ENCODE data around the gene ADAMTSL3. TPM values are rescaled to one million over a fixed set of nuclear protein-coding genes. Genes with fewer than 3 reads are reported as not detected.

Gene ADAMTSL3
- total RNA-seq, 2 donors from 2014 or later, result 12.2 to 21.2 TPM

DNA sequence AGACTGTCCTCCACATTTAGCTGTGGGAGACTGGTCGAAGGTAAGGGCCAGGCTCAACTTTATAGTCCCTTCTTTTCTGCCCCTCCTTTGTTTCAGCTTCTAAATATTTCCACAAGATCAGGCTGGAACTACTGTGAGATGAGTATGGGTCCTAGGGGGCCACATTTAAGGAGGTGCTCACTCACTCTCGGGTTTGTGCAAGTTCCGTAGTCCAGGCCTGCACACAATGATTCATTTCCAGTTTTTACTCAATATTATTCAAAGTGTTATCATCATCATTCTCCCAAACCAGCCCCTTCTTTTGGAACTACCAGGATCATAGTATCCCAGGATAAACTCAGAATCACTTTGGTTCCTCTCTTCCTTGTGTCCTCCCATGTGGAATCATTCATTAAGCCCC lies 289.1 kb downstream of the ADAMTSL3 start:
- no peak overlapping the region for H3K27ac ChIP-seq
- DNase-seq (ENCODE audit: low spot score), result no peak
- peaks cover 22% of the 10 kb centered on the region for H3K36me3 ChIP-seq
- no peaks in the 10 kb centered on the region for H3K9me3 ChIP-seq
- H3K4me3 ChIP-seq, result no peak overlapping the region
- TF ChIP-seq, protein P1, sequence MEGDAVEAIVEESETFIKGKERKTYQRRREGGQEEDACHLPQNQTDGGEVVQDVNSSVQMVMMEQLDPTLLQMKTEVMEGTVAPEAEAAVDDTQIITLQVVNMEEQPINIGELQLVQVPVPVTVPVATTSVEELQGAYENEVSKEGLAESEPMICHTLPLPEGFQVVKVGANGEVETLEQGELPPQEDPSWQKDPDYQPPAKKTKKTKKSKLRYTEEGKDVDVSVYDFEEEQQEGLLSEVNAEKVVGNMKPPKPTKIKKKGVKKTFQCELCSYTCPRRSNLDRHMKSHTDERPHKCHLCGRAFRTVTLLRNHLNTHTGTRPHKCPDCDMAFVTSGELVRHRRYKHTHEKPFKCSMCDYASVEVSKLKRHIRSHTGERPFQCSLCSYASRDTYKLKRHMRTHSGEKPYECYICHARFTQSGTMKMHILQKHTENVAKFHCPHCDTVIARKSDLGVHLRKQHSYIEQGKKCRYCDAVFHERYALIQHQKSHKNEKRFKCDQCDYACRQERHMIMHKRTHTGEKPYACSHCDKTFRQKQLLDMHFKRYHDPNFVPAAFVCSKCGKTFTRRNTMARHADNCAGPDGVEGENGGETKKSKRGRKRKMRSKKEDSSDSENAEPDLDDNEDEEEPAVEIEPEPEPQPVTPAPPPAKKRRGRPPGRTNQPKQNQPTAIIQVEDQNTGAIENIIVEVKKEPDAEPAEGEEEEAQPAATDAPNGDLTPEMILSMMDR (IDR thresholded peaks at IDR 0.05), result no peak
- H3K4me1 ChIP-seq, result no peaks in the 10 kb centered on the region
- no peaks in the 10 kb centered on the region for H3K27me3 ChIP-seq

GRCh38 chr15:83943849-83944404 lies 290.0 kb downstream of the ADAMTSL3 start:
- peaks cover 22% of the 10 kb centered on the region for H3K36me3 ChIP-seq
- H3K4me1 ChIP-seq, result no peaks in the 10 kb centered on the region
- no peaks in the 10 kb centered on the region for H3K9me3 ChIP-seq
- DNase-seq (ENCODE audit: low spot score), result no peak
- TF ChIP-seq, protein P1 (IDR thresholded peaks at IDR 0.05), result no peak
- no peak overlapping the region for H3K27ac ChIP-seq
- H3K27me3 ChIP-seq, result no peaks in the 10 kb centered on the region
- no peak overlapping the region for H3K4me3 ChIP-seq

- no peak for DNase-seq (ENCODE audit: low spot score)
- H3K27ac ChIP-seq, result no peak overlapping the region
- H3K9me3 ChIP-seq, result no peaks in the 10 kb centered on the region
- TF ChIP-seq, protein P1 (IDR thresholded peaks at IDR 0.05), result no peak
- no peaks in the 10 kb centered on the region for H3K4me1 ChIP-seq
- peaks cover 20% of the 10 kb centered on the region for H3K36me3 ChIP-seq
- no peaks in the 10 kb centered on the region for H3K27me3 ChIP-seq
- no peak overlapping the region for H3K4me3 ChIP-seq
Measured at GRCh38 chr15:83947156-83947555, 293.2 kb downstream of the ADAMTSL3 start.

DNA sequence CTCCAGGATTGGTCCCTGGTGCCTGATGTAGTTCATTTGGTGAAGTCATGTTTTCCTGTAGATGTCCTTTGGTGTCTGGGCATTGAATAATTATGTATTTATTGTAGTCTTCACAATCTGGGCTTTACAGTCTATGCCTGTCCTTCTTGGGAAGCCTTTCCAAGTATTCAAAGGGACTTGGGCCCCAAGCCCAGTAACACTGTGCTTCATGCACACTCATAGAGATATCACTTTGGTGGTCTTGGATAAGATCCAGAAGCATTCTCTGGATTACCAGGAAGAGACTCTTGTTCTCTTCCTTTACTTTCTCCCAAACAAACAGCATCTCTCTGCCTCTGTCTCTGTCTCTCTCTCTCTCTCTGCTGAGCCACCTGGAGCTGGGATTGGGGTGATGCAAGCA lies 300.6 kb downstream of the ADAMTSL3 start:
- Histone ChIP-seq H3K27me3 (no peaks in the 10 kb centered on the region), H3K27ac (no peak overlapping the region), H3K4me3 (no peak overlapping the region), H3K4me1 (no peaks in the 10 kb centered on the region), H3K9me3 (no peaks in the 10 kb centered on the region), H3K36me3 (peaks cover 9% of the 10 kb centered on the region)
- TF ChIP-seq, protein P1 (IDR thresholded peaks at IDR 0.05), result no peak
- no peak for DNase-seq (ENCODE audit: low spot score)

GRCh38 chr15:83955806-83956265 lies 301.9 kb downstream of the ADAMTSL3 start:
- H3K27ac ChIP-seq, result no peak overlapping the region

More at GRCh38 chr15:83955806-83956265, 301.9 kb downstream of the ADAMTSL3 start:
- no peak for DNase-seq (ENCODE audit: low spot score)
- Histone ChIP-seq H3K36me3 (peaks cover 9% of the 10 kb centered on the region), H3K9me3 (no peaks in the 10 kb centered on the region), H3K4me1 (no peaks in the 10 kb centered on the region), H3K4me3 (no peak overlapping the region), H3K27me3 (no peaks in the 10 kb centered on the region)
- TF ChIP-seq, protein P1 (IDR thresholded peaks at IDR 0.05), result no peak

All from right atrium auricular region (tissue), 2 donors.